ENCODE measurements around the gene KCNC4.

The KCNC4 gene

GRCh38 chr1:110248746-110249145, 38.6 kb downstream of the KCNC4 start:
- DNase-seq (ENCODE audit: extremely low spot score): no peak
- TF ChIP-seq ELF4 (IDR thresholded peaks at IDR 0.05) (no peak), ARNT (IDR thresholded peaks at IDR 0.05) (no peak), HDGF (IDR thresholded peaks at IDR 0.05; ENCODE audit: borderline replicate concordance) (no peak), FOXA1 (IDR thresholded peaks at IDR 0.05) (no peak), BHLHE40 (IDR thresholded peaks at IDR 0.05; ENCODE audit: borderline replicate concordance) (no peak), L3MBTL2 (conservative IDR thresholded peaks at IDR 0.05) (no peak), ZNF384 (IDR thresholded peaks at IDR 0.05) (no peak), SUZ12 (IDR thresholded peaks at IDR 0.05) (no peak), SP1 (IDR thresholded peaks at IDR 0.05) (no peak), LEF1 (IDR thresholded peaks at IDR 0.05; ENCODE audit: borderline replicate concordance) (no peak), TARDBP (IDR thresholded peaks at IDR 0.05) (no peak), FOXM1 (IDR thresholded peaks at IDR 0.05; ENCODE audit: borderline replicate concordance) (no peak), CTBP1 (IDR thresholded peaks at IDR 0.05; ENCODE audit: borderline replicate concordance) (no peak), NFRKB (IDR thresholded peaks at IDR 0.05) (no peak), FOXK2 (IDR thresholded peaks at IDR 0.05) (no peak)
- TF ChIP-seq, protein P1, sequence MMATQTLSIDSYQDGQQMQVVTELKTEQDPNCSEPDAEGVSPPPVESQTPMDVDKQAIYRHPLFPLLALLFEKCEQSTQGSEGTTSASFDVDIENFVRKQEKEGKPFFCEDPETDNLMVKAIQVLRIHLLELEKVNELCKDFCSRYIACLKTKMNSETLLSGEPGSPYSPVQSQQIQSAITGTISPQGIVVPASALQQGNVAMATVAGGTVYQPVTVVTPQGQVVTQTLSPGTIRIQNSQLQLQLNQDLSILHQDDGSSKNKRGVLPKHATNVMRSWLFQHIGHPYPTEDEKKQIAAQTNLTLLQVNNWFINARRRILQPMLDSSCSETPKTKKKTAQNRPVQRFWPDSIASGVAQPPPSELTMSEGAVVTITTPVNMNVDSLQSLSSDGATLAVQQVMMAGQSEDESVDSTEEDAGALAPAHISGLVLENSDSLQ (IDR thresholded peaks at IDR 0.05): no peak
- ChIA-PET CTCF (no interaction called here), POLR2A (no interaction called here)

- no peak for DNase-seq (ENCODE audit: extremely low spot score)
- ChIA-PET CTCF (no interaction called here), POLR2A (no interaction called here)
- no peak for TF ChIP-seq LEF1 (IDR thresholded peaks at IDR 0.05; ENCODE audit: borderline replicate concordance)
- no peak for TF ChIP-seq ZNF384 (IDR thresholded peaks at IDR 0.05)
- no peak for TF ChIP-seq CTBP1 (IDR thresholded peaks at IDR 0.05; ENCODE audit: borderline replicate concordance)
- no peak for TF ChIP-seq FOXA1 (IDR thresholded peaks at IDR 0.05)
- TF ChIP-seq SUZ12 (IDR thresholded peaks at IDR 0.05): no peak
- no peak for TF ChIP-seq NFRKB (IDR thresholded peaks at IDR 0.05)
- TF ChIP-seq BHLHE40 (IDR thresholded peaks at IDR 0.05; ENCODE audit: borderline replicate concordance): no peak
- no peak for TF ChIP-seq ARNT (IDR thresholded peaks at IDR 0.05)
- no peak for TF ChIP-seq L3MBTL2 (conservative IDR thresholded peaks at IDR 0.05)
- TF ChIP-seq HDGF (IDR thresholded peaks at IDR 0.05; ENCODE audit: borderline replicate concordance): no peak
These were observed 39.1 kb downstream of the KCNC4 start for GRCh38 chr1:110249256-110249655.

- DNase-seq (ENCODE audit: extremely low spot score): no peak
- ChIA-PET CTCF (no interaction called here), POLR2A (no interaction called here)
- no peak for TF ChIP-seq TARDBP (IDR thresholded peaks at IDR 0.05)
These were observed 39.9 kb downstream of the KCNC4 start for GRCh38 chr1:110250008-110250407.

- CTCF ChIA-PET: no interaction called here
- TF ChIP-seq SP1 (IDR thresholded peaks at IDR 0.05) (no peak), FOXA1 (IDR thresholded peaks at IDR 0.05) (no peak)
- TF ChIP-seq, protein P1 (IDR thresholded peaks at IDR 0.05): no peak
- POLR2A ChIA-PET: no interaction called here
These were observed 40.6 kb downstream of the KCNC4 start for GRCh38 chr1:110250749-110251148.

DNA sequence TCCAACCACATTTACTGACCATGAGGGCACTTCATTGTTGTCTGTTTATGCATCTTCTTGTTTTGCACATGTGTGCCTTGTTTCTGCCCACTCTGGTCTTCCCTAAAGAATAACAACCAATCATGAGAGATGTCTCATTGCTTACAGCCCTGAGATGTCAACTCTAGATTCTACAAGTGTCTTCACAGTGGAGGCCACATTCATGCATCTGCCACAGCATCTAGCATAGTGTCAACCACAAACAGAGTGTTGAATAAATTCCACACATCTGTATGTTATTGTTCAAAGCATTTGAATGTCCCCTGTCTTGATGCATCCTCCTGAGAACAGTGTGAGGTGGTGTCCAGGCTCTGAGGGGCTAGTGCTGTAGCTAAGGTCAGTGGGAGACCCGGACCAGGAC, 43.1 kb downstream of the KCNC4 start:
- no peak for DNase-seq (ENCODE audit: extremely low spot score)
- ChIA-PET CTCF (no interaction called here), POLR2A (no interaction called here)
- TF ChIP-seq FOXM1 (IDR thresholded peaks at IDR 0.05; ENCODE audit: borderline replicate concordance) (no peak), SUZ12 (IDR thresholded peaks at IDR 0.05) (no peak), FOXK2 (IDR thresholded peaks at IDR 0.05) (no peak), ARNT (IDR thresholded peaks at IDR 0.05) (no peak), BHLHE40 (IDR thresholded peaks at IDR 0.05; ENCODE audit: borderline replicate concordance) (no peak), TARDBP (IDR thresholded peaks at IDR 0.05) (no peak), CTBP1 (IDR thresholded peaks at IDR 0.05; ENCODE audit: borderline replicate concordance) (no peak), ELF4 (IDR thresholded peaks at IDR 0.05) (no peak), L3MBTL2 (conservative IDR thresholded peaks at IDR 0.05) (no peak), LEF1 (IDR thresholded peaks at IDR 0.05; ENCODE audit: borderline replicate concordance) (no peak), SP1 (IDR thresholded peaks at IDR 0.05) (no peak), HDGF (IDR thresholded peaks at IDR 0.05; ENCODE audit: borderline replicate concordance) (no peak), FOXA1 (IDR thresholded peaks at IDR 0.05) (no peak), ZNF384 (IDR thresholded peaks at IDR 0.05) (no peak), NFRKB (IDR thresholded peaks at IDR 0.05) (no peak)
- TF ChIP-seq, protein P1 (IDR thresholded peaks at IDR 0.05): no peak

More at GRCh38 chr1:110250749-110251148, 40.6 kb downstream of the KCNC4 start:
- no peak for DNase-seq (ENCODE audit: extremely low spot score)

- TF ChIP-seq ARNT (IDR thresholded peaks at IDR 0.05): no peak
- ChIA-PET CTCF (interaction anchor here (0.6 to 1.0 kb wide), 2 partner anchors 15 to 16 kb away, joined by 3 read pairs; no protein-coding TSS in a partner anchor), POLR2A (no interaction called here)
- DNase-seq (ENCODE audit: extremely low spot score): no peak
These were observed 44.7 kb downstream of the KCNC4 start for GRCh38 chr1:110254604-110255391.

DNA sequence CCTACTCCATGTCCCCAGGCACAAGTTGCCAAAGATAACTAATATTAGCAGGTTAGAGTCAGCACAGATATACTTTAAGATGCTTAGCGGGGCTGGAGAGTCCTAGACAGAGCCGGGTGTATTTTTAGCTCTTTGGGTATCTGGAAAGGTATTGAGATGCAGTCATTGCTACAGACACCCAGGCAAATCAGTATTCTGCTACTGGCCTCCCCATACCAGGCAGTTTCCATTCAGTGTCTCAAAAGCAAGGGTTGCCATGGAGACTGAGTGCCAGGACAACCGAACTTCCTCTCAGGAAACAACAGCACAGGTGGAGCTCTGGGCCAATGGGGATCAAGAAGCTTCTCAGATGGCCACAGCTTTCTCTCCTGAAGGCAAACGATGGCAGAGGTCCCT, 45.3 kb downstream of the KCNC4 start:
- TF ChIP-seq ARNT (IDR thresholded peaks at IDR 0.05) (no peak), SP1 (IDR thresholded peaks at IDR 0.05) (no peak), FOXK2 (IDR thresholded peaks at IDR 0.05) (no peak), HDGF (IDR thresholded peaks at IDR 0.05; ENCODE audit: borderline replicate concordance) (no peak), L3MBTL2 (conservative IDR thresholded peaks at IDR 0.05) (no peak), LEF1 (IDR thresholded peaks at IDR 0.05; ENCODE audit: borderline replicate concordance) (no peak), FOXM1 (IDR thresholded peaks at IDR 0.05; ENCODE audit: borderline replicate concordance) (no peak), CTBP1 (IDR thresholded peaks at IDR 0.05; ENCODE audit: borderline replicate concordance) (no peak), BHLHE40 (IDR thresholded peaks at IDR 0.05; ENCODE audit: borderline replicate concordance) (no peak), TARDBP (IDR thresholded peaks at IDR 0.05) (no peak)
- ChIA-PET CTCF (interaction anchor here (1.0 kb wide), 1 partner anchor 15 kb away, joined by 3 read pairs; no protein-coding TSS in a partner anchor), POLR2A (no interaction called here)
- no peak for DNase-seq (ENCODE audit: extremely low spot score)
